GM19438 (cell line): ENCODE measurements around the gene KIFC3.
"Not testable (repeated sequence)": the region's sequence is repeated elsewhere in the genome, so short reads cannot be mapped to it uniquely, and the experiment has no call there.

Experiments used
- ATAC-seq: cut with Tn5 transposase; IDR thresholded peaks from one replicate; pipeline ENCODE4 v1.9.1; 2021; ENCODE audit warnings: low read depth; ENCODE audit not compliant: unreplicated experiment

Gene KIFC3

GRCh38 chr16:57755726-57756423 lies 46.4 kb downstream of the KIFC3 start:
- ATAC-seq: no peak

DNA sequence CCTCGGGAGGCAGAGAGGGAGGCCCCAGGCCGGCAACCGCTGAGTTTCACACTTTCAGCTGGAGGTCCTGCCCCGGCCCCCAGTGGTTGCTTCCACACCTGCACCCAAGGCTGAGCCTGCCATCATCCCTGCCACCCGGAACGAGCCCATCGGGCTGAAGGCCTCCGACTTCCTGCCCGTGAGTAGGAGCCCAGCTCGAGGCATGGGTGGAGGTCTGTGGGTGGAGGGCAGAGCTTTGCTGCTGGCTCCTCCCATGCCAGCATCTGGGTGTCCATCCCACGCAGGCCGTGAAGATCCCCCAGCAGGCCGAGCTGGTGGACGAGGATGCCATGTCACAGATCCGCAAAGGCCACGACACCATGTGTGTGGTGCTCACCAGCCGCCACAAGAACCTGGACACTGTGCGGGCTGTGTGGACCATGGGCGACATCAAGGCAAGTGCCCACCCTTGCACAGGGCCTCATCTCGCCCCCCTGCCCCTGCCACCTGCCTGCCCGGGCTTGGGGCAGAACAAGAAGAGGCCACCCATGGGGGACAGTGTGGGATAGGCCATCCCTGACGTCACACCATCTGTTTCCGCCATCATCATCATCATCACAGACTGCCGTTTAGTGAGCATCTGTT lies 47.1 kb downstream of the KIFC3 start:
- ATAC-seq: no peak

GRCh38 chr16:57754354-57755060 lies 47.8 kb downstream of the KIFC3 start:
- no peak for ATAC-seq

DNA sequence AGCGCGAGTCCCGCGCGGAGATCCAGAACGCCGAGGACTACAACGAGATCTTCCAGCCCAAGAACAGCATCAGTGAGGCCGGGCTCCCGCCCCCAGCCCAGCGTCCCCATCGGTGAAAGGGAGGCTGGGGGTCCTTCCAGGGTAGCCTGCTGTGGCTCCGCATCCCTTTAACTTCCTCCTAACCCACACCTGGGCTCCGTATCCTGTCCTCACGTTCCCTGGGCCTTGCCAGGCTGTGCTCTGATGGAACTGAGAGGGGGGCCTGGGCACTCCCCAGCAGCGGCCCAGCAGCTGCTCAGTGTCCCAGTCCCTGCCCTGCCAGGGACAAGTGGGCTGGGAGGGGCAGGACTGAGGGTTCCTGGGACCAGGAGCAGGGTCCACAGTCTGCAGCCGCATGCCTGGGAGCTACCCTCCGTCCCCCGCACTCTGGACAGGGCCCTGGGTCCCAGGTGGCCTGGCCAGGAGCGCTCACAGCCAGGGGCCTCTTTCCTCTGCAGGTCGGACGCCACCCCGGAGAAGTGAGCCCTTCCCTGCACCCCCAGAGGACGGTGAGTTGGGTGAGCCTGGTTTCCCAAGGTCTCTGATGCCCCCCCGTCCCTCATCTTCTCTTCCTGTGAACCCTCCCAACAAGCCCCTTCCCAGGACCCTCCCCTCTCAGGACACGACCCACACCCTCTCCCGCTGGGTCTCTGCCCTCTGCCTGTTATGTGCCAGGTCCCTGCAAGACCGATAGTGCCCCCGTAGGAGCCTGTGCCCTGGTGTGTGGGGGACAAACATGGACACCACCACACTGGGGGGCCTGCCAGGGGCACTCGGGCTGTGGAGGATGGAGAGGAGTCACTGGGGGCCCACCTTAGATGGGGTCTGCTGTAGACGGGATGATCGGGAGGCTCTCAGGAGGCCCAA lies 48.6 kb downstream of the KIFC3 start:
- no peak for ATAC-seq

DNA sequence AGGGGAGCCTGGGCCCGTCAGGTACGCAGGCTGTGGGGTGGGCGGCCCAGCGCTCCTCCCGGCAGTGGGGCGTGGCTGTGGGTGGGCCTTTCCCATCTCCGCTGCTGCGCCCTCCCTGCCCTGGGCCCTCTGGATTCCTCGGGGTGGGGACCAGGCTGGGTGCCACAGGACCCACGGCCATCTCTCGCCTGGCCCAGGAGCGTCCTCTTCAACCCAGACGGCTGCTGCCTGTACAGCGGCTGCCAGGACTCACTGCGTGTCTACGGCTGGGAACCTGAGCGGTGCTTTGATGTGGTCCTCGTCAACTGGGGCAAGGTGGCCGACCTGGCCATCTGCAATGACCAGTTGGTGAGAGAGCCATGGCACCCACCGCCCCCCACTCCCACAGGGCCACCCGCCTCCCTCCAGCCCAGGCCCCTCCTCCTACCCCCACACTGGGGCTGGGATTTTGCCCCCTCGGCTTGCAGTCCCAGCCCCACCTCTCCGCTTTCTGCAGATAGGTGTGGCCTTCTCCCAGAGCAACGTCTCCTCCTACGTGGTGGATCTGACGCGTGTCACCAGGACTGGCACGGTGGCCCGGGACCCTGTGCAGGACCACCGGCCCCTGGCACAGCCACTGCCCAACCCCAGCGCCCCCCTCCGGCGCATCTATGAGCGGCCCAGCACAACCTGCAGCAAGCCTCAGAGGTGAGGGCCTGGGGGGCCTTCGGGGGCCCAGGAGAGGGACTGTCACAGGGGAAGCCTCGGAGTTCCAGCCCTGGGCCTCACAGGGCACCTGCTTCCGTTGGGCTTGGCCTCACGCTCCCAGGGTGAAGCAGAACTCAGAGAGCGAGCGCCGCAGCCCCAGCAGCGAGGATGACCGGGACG lies 49.5 kb downstream of the KIFC3 start:
- ATAC-seq: no peak

GRCh38 chr16:57752203-57752580 lies 50.1 kb downstream of the KIFC3 start:
- no peak for ATAC-seq

- no peak for ATAC-seq
These were observed 50.6 kb downstream of the KIFC3 start for GRCh38 chr16:57751539-57752202.

GRCh38 chr16:57750796-57751538 lies 51.3 kb downstream of the KIFC3 start:
- no peak for ATAC-seq

- no peak for ATAC-seq
These were observed 52.3 kb downstream of the KIFC3 start for GRCh38 chr16:57749856-57750452.

GRCh38 chr16:57749101-57749692 lies 53.1 kb downstream of the KIFC3 start:
- no peak for ATAC-seq

- ATAC-seq: no peak
These were observed 53.7 kb downstream of the KIFC3 start for GRCh38 chr16:57748596-57748995.

- no peak for ATAC-seq
These were observed 54.3 kb downstream of the KIFC3 start for GRCh38 chr16:57747996-57748395.

- no peak for ATAC-seq
These were observed 54.8 kb downstream of the KIFC3 start for GRCh38 chr16:57747496-57747895.

DNA sequence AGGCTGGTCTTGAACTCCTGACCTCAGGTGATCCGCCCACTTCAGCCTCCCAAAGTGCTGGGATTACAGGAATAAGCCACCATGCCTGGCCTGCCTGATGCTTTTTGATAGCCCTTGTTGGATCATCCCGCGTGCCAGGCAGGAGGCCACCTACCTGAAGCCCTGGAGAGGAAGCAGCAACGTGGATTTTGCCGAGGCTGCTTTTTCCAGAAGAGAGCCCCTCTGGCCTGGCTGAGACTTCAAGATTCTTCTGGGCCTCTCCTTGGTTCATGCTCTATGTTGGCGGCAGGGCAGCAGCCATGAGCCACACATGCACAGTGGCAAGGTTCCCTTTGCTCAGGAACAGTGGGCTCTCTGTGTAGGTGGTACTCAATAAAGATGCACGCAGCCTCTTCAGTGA lies 55.2 kb downstream of the KIFC3 start:
- no peak for ATAC-seq

GRCh38 chr16:57746316-57746715 lies 56.0 kb downstream of the KIFC3 start:
- not testable (repeated sequence) for ATAC-seq

GRCh38 chr16:57745768-57746167 lies 56.5 kb downstream of the KIFC3 start:
- ATAC-seq: no peak

DNA sequence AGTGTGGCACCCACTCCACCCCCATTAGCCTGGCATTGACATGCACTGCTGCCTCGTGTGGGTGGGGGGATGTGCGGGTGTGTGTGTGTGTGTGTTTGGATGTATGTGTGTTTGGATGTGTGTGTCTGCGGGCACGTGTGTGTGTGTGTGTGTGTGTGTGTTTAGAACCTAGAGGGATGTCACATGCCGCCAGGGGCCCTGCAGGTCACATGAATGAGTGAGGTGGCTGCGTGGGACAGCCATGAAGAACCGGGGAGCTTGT lies 57.7 kb downstream of the KIFC3 start:
- ATAC-seq: no peak
